ENCODE data around the gene HLA-DPA1. TPM values are rescaled to one million over a fixed set of nuclear protein-coding genes. Genes with fewer than 3 reads are reported as not detected.

Gene HLA-DPA1
- total and polyA plus RNA-seq, 8 donors = 5.5 to 162 (median 9.2) TPM

- ATAC-seq = no peak
- WGBS, 2 donors = 38 to 69% methylated on average over 2 of the region's 2 CpGs
Measured at GRCh38 chr6:33108307-33108706, 34.9 kb upstream of the HLA-DPA1 start.

GRCh38 chr6:33107641-33108040, 34.2 kb upstream of the HLA-DPA1 start:
- FAIRE-seq = no peak
- no peak for ATAC-seq
- no peak for DNase-seq
- Histone ChIP-seq H3K4me3 (no peak overlapping the region), H3K27ac (no peak overlapping the region), H3K27me3 (no peaks in the 10 kb centered on the region), H3K4me1 (no peaks in the 10 kb centered on the region), H3K9me3 (no peaks in the 10 kb centered on the region), H3K36me3 (no peaks in the 10 kb centered on the region)
- TF ChIP-seq, protein P1, sequence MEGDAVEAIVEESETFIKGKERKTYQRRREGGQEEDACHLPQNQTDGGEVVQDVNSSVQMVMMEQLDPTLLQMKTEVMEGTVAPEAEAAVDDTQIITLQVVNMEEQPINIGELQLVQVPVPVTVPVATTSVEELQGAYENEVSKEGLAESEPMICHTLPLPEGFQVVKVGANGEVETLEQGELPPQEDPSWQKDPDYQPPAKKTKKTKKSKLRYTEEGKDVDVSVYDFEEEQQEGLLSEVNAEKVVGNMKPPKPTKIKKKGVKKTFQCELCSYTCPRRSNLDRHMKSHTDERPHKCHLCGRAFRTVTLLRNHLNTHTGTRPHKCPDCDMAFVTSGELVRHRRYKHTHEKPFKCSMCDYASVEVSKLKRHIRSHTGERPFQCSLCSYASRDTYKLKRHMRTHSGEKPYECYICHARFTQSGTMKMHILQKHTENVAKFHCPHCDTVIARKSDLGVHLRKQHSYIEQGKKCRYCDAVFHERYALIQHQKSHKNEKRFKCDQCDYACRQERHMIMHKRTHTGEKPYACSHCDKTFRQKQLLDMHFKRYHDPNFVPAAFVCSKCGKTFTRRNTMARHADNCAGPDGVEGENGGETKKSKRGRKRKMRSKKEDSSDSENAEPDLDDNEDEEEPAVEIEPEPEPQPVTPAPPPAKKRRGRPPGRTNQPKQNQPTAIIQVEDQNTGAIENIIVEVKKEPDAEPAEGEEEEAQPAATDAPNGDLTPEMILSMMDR (IDR thresholded peaks at IDR 0.05) = no peak
- WGBS, 2 donors = 66 to 81% methylated on average over 2 of the region's 2 CpGs
- intact Hi-C loops (cut with DNase I) = no loop called here

More at GRCh38 chr6:33108307-33108706, 34.9 kb upstream of the HLA-DPA1 start:
- H3K27me3 ChIP-seq = no peaks in the 10 kb centered on the region
- FAIRE-seq (no peak), DNase-seq (no peak)
- no peaks in the 10 kb centered on the region for H3K4me1 ChIP-seq
- TF ChIP-seq, protein P1 (IDR thresholded peaks at IDR 0.05) = no peak
- H3K4me3 ChIP-seq = no peak overlapping the region
- no peaks in the 10 kb centered on the region for H3K36me3 ChIP-seq
- intact Hi-C loops (cut with DNase I) = no loop called here
- H3K9me3 ChIP-seq = no peaks in the 10 kb centered on the region
- H3K27ac ChIP-seq = no peak overlapping the region

- ATAC-seq (no peak), FAIRE-seq (no peak)
- no peak overlapping the region for H3K27ac ChIP-seq
Measured at GRCh38 chr6:33105916-33106871, 32.7 kb upstream of the HLA-DPA1 start.

GRCh38 chr6:33105386-33105785, 31.9 kb upstream of the HLA-DPA1 start:
- intact Hi-C loops (cut with DNase I) = no loop called here

More at GRCh38 chr6:33105916-33106871, 32.7 kb upstream of the HLA-DPA1 start:
- TF ChIP-seq, protein P1 (IDR thresholded peaks at IDR 0.05) = no peak
- peak in 2 of 6 donors; percentile 22 to 48 for DNase-seq
- Histone ChIP-seq H3K4me3 (no peak overlapping the region), H3K4me1 (no peaks in the 10 kb centered on the region), H3K9me3 (no peaks in the 10 kb centered on the region), H3K36me3 (no peaks in the 10 kb centered on the region), H3K27me3 (no peaks in the 10 kb centered on the region)
- WGBS, 2 donors = 48 to 53% methylated on average over 9 of the region's 9 CpGs
- intact Hi-C loops (cut with DNase I) = no loop called here

More at GRCh38 chr6:33105386-33105785, 31.9 kb upstream of the HLA-DPA1 start:
- H3K4me3 ChIP-seq = no peak overlapping the region
- DNase-seq (no peak), FAIRE-seq (no peak), ATAC-seq (no peak)
- H3K36me3 ChIP-seq = no peaks in the 10 kb centered on the region
- WGBS, 2 donors = 66 to 73% methylated on average over 3 of the region's 3 CpGs
- no peaks in the 10 kb centered on the region for H3K9me3 ChIP-seq
- H3K27ac ChIP-seq = no peak overlapping the region
- TF ChIP-seq, protein P1 (IDR thresholded peaks at IDR 0.05) = no peak
- H3K4me1 ChIP-seq = no peaks in the 10 kb centered on the region
- no peaks in the 10 kb centered on the region for H3K27me3 ChIP-seq

Data from pancreas (tissue), 10 donors.